Aorta (tissue), 5 donors: ENCODE results near the gene ENTPD8. TPM values are rescaled to one million over a fixed set of nuclear protein-coding genes. Genes with fewer than 3 reads are reported as not detected.
A peak's percentile ranks its signal among the peaks of the same experiment; 100 is the strongest.

Experiments used
- ATAC-seq: fragments of 200-7000 bp; cut with Tn5 transposase; one replicate; pipeline ENCODE4 v1.9.1; 2022; ENCODE audit warnings: moderate library complexity; ENCODE audit not compliant: low FRiP score
- DNase-seq, 2 donors: peaks; one replicate each; pipeline ENCODE4 v3.0.0-alpha.2; 2020
- H3K27ac ChIP-seq, 2 donors: one replicate each; pipeline ENCODE4 v1.5.1; 2013; ENCODE audit warnings: low read length in 2 of 2, mild to moderate bottlenecking in 2 of 2, moderate library complexity in 2 of 2, control low read depth in 1 of 2, inconsistent platforms in 1 of 2, low read depth in 1 of 2
- H3K27me3 ChIP-seq, 2 donors: one replicate each; pipeline ENCODE4 v1.6.1; 2013; ENCODE audit warnings: control low read depth in 1 of 2, low read length in 1 of 2, mild to moderate bottlenecking in 1 of 2, moderate library complexity in 1 of 2; ENCODE audit not compliant: insufficient read depth in 2 of 2, control insufficient read depth in 1 of 2
- H3K36me3 ChIP-seq, 2 donors: one replicate each; pipeline ENCODE4 v1.6.1; 2013; ENCODE audit warnings: control low read depth in 1 of 2, low read length in 1 of 2, mild to moderate bottlenecking in 1 of 2; ENCODE audit not compliant: insufficient read depth in 2 of 2, control insufficient read depth in 1 of 2
- H3K4me1 ChIP-seq, 2 donors: one replicate each; pipeline ENCODE4 v1.6.1; 2013; ENCODE audit warnings: low read length in 2 of 2, control low read depth in 1 of 2, mild to moderate bottlenecking in 1 of 2, moderate library complexity in 1 of 2; ENCODE audit not compliant: insufficient read depth in 2 of 2, control insufficient read depth in 1 of 2
- H3K4me3 ChIP-seq, 2 donors: one replicate each; pipeline ENCODE4 v1.5.1; 2013; ENCODE audit warnings: low read length in 2 of 2, control low read depth in 1 of 2, mild to moderate bottlenecking in 1 of 2
- H3K9me3 ChIP-seq: one replicate; pipeline ENCODE4 v1.6.1; 2013; ENCODE audit warnings: mild to moderate bottlenecking, low read length; ENCODE audit not compliant: control insufficient read depth
- WGBS, 2 donors: extraction: QIAGEN DNeasy Blood & Tissue Kit; methylation state at CpG; one replicate each; pipeline ENCODE4 v1.1.7; 2013; 5-methylcytosine and 5-hydroxymethylcytosine counted together
- intact Hi-C, 2 donors: fragments of 100-400 bp; cut with DNase I; formaldehyde crosslinking; loops; one replicate each; pipeline versions ENCODE4 v1.14.2 to v1.15.0; 2022
- polyA plus RNA-seq, 2 donors: library from polyadenylated mRNA; stranded (reverse); fragments of 200-250 nt; gene quantifications; one replicate each; pipeline ENCODE4 v1.2.3, GENCODE V29; 2013
- total RNA-seq, 2 donors: library from RNA; stranded (reverse); fragmentation: NEBNext Ultra II Directional; extraction: Animal tissue kit (Norgen Biotek cat#: 25700); gene quantifications; one replicate each; pipeline ENCODE4 v1.2.1, GENCODE V29; 2021
- donor health status: healthy with polysubstance abuse.
- donor health status: Bipolar disorder and iron deficiency.
- donor health status: DM: no; HTN: no; CAD: no.
- donor health status: DM: no; HTN: no; CAD: no.
- donor health status: DM: yes; HTN: yes; CAD: no.

The ENTPD8 gene
- total and polyA plus RNA-seq, 4 donors, result 3.1 TPM; not detected in 3

- no peaks in the 10 kb centered on the region for H3K36me3 ChIP-seq
- no peaks in the 10 kb centered on the region for H3K9me3 ChIP-seq
- H3K27me3 ChIP-seq, result no peaks in the 10 kb centered on the region
- peaks cover 0 to 4% of the 10 kb centered on the region in 2 donors for H3K4me1 ChIP-seq
- no peak for DNase-seq
- peak; percentile 23 for ATAC-seq
- intact Hi-C loops, result loop anchor here (2.0 to 10.0 kb wide), 2 partner anchors 113 kb away; no protein-coding TSS in a partner anchor
- H3K27ac ChIP-seq, result no peak overlapping the region
- WGBS, 2 donors, result 54 to 55% methylated on average over 31 of the region's 31 CpGs
- no peak overlapping the region for H3K4me3 ChIP-seq
Measured at GRCh38 chr9:137407590-137408300, 33.4 kb downstream of the ENTPD8 start.

DNA sequence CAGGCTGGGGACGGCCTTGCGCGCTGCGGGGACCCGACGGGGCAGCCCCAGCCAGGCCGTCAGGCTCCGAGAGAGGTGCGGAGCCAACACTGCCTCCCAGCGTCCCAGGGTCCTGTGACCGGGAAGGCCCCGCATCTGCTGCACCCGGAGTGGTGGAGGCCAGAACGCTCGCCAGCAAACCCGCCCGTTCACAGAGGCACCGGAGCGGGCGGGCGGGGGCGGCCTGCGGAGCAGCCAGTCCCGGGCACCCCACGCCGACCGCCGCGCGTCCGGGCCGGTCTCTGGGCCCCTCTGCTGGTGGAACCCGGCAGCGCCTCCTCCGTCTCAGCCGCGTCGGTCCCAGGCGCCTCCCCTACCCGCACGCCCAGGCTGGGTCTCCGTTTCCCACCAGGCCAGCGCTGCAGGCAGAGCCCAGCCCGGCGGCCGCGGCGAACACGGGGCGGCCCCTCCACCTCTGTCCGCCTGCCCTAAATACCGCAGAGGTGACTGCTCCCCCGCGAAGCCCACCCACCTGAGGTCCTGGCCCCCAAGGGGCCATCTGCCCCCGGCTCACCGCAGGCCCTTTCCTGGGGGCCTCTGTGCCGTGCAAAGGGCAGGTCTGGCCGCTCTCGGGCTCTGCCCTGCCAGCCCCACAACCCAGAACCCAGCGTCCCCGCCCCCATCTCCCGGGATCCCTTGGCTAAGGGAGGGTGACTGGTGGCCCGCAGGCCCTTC lies 34.1 kb downstream of the ENTPD8 start:
- peaks cover 0 to 4% of the 10 kb centered on the region in 2 donors for H3K4me1 ChIP-seq

GRCh38 chr9:137406085-137406760 lies 34.9 kb downstream of the ENTPD8 start:
- H3K9me3 ChIP-seq, result no peaks in the 10 kb centered on the region
- no peaks in the 10 kb centered on the region for H3K36me3 ChIP-seq
- no peak overlapping the region for H3K4me3 ChIP-seq
- H3K27me3 ChIP-seq, result no peaks in the 10 kb centered on the region
- peak in 1 of 2 donors; percentile 78 for DNase-seq
- no peak overlapping the region for H3K27ac ChIP-seq
- 35 to 47% methylated on average over 20 of the region's 20 CpGs for WGBS, 2 donors
- peaks cover 0 to 3% of the 10 kb centered on the region in 2 donors for H3K4me1 ChIP-seq
- no peak for ATAC-seq
- intact Hi-C loops, result loop anchor here (2.0 to 10.0 kb wide), 2 partner anchors 111 kb away; no protein-coding TSS in a partner anchor

More for the DNA sequence above, 34.1 kb downstream of the ENTPD8 start:
- peak; percentile 87 for ATAC-seq
- no peaks in the 10 kb centered on the region for H3K36me3 ChIP-seq
- no peaks in the 10 kb centered on the region for H3K9me3 ChIP-seq
- H3K27ac ChIP-seq, result no peak overlapping the region
- H3K27me3 ChIP-seq, result no peaks in the 10 kb centered on the region
- WGBS, 2 donors, result 2 to 3% methylated on average over 51 to 63 of the region's 63 CpGs
- no peak overlapping the region for H3K4me3 ChIP-seq
- intact Hi-C loops, result loop anchor here (2.0 to 10.0 kb wide), 2 partner anchors 112 kb away; no protein-coding TSS in a partner anchor
- peak; percentile 81 to 90 for DNase-seq

- no peak for ATAC-seq
- whole genome bisulfite sequencing, 2 donors, result 92 to 93% methylated on average over 11 of the region's 11 CpGs
- intact Hi-C loops, result loop anchor here (2.0 to 10.0 kb wide), 2 partner anchors 111 kb away; no protein-coding TSS in a partner anchor
Measured at GRCh38 chr9:137405677-137406081, 35.5 kb downstream of the ENTPD8 start.

DNA sequence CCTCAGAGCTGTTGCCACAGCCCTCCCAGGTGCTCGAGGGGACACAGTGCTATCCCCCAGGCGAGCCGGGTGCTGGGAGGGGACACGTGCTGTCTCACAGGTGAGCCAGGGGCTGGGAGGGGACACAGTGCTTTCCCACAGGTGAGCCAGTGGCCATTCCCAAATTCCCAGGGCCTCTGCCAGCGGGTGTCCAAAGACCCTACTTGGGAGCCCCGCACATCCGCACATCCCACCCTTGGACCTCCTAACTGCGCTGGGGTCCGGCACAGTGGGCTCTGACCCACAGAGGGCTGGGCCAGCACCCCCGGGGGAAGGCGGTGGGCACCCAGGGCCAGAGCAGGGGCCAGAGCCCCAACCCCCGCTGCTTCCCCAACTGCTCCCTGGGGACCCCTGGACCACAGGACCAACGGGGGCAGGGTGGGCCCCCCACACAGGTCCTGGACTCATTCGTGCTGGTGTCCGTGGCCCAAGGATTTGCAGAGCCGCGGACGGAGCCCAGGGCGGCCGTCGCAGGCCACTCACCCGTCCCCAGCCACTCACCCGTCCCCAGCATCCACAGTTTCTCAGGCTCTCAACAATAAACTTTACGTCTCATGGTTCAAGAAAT lies 36.1 kb downstream of the ENTPD8 start:
- no peaks in the 10 kb centered on the region for H3K4me1 ChIP-seq
- ATAC-seq (no peak), DNase-seq (no peak)
- WGBS, 2 donors, result 92 to 94% methylated on average over 19 to 24 of the region's 24 CpGs
- no peaks in the 10 kb centered on the region for H3K9me3 ChIP-seq
- intact Hi-C loops, result loop anchor here in 1 of 2 donors (10.0 kb wide), 1 partner anchor 110 kb away; no protein-coding TSS in a partner anchor
- H3K36me3 ChIP-seq, result no peaks in the 10 kb centered on the region
- no peaks in the 10 kb centered on the region for H3K27me3 ChIP-seq
- H3K27ac ChIP-seq, result no peak overlapping the region
- H3K4me3 ChIP-seq, result no peak overlapping the region

More at GRCh38 chr9:137405677-137406081, 35.5 kb downstream of the ENTPD8 start:
- Histone ChIP-seq H3K27me3 (no peaks in the 10 kb centered on the region), H3K4me1 (no peaks in the 10 kb centered on the region), H3K9me3 (no peaks in the 10 kb centered on the region), H3K27ac (no peak overlapping the region), H3K4me3 (no peak overlapping the region), H3K36me3 (no peaks in the 10 kb centered on the region)
- DNase-seq, result no peak

DNA sequence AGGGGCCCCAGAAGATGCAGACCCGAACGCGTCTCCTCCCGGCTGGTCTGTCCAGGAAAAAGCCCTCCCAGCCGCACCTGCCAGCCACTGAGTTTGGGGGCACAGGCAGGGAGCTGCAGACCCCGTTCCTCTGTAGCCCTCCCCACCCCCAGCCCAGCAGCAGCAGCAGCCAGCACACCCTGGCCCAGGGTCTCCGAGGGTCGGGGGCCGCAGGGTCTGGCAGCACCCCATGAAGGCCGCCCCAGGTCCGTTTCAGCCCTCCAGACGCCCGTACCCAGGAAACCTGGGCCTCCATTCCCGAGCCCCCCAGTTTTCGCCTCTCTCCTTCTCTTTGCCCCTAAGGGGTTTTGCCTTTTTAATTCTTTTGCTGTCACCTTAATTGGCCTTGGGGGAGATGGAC lies 37.9 kb downstream of the ENTPD8 start:
- Histone ChIP-seq H3K27ac (no peak overlapping the region), H3K27me3 (no peaks in the 10 kb centered on the region), H3K9me3 (no peaks in the 10 kb centered on the region), H3K4me3 (no peak overlapping the region), H3K4me1 (no peaks in the 10 kb centered on the region), H3K36me3 (no peaks in the 10 kb centered on the region)
- DNase-seq (no peak), ATAC-seq (no peak)
- intact Hi-C loops, result loop anchor here in 1 of 2 donors (10.0 kb wide), 1 partner anchor 108 kb away; no protein-coding TSS in a partner anchor
- 92 to 96% methylated on average over 15 of the region's 15 CpGs for WGBS, 2 donors

GRCh38 chr9:137402746-137403145 lies 38.4 kb downstream of the ENTPD8 start:
- ATAC-seq (no peak), DNase-seq (no peak)
- Histone ChIP-seq H3K4me1 (no peaks in the 10 kb centered on the region), H3K27ac (no peak overlapping the region), H3K4me3 (no peak overlapping the region), H3K27me3 (no peaks in the 10 kb centered on the region), H3K36me3 (no peaks in the 10 kb centered on the region), H3K9me3 (no peaks in the 10 kb centered on the region)
- intact Hi-C loops, result loop anchor here in 1 of 2 donors (10.0 kb wide), 1 partner anchor 108 kb away; no protein-coding TSS in a partner anchor
- WGBS, 2 donors, result 87% methylated on average over 11 of the region's 11 CpGs
